AG09319 (cell line): ENCODE measurements around the gene SEPTIN14.
"Not testable (repeated sequence)": the region's sequence is repeated elsewhere in the genome, so short reads cannot be mapped to it uniquely, and the experiment has no call there.

ENCODE experiments used
- DNase-seq: peaks from one replicate; pipeline ENCODE4 v3.0.0-alpha.2; 2010; ENCODE audit warnings: low read depth; ENCODE audit errors: extremely low read depth
- TF ChIP-seq, protein P1 (sequence below): IDR thresholded peaks from 2 replicates; pipeline ENCODE4 v1.5.1; 2011; ENCODE audit warnings: low read depth, mild to moderate bottlenecking, inconsistent platforms, low read length, moderate library complexity

The SEPTIN14 gene

DNA sequence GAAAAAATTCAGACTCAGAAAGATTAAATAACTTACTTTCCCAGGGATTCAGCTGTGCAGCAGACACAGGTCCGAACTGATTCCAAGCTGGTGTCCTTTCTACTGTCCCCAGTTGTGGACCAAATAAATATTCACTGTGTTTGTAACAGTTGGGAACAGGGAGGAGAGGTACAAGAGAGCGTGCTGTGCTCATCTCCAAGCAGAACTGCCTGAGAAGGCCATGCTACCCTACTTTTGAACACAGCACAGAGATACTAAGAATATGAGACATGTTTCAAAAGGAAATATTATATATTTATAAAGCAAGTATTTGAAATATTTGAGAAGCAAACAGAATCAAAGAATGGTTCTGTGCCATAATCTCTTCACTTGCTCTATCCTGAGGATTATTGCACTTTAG is at the start of gene SEPTIN14:
SEPTIN14 (minus strand) TSS at position 101 of the 400 bp plus-strand sequence. CDS start 756 bp downstream, outside the sequence.
- not testable (repeated sequence) for DNase-seq

DNA sequence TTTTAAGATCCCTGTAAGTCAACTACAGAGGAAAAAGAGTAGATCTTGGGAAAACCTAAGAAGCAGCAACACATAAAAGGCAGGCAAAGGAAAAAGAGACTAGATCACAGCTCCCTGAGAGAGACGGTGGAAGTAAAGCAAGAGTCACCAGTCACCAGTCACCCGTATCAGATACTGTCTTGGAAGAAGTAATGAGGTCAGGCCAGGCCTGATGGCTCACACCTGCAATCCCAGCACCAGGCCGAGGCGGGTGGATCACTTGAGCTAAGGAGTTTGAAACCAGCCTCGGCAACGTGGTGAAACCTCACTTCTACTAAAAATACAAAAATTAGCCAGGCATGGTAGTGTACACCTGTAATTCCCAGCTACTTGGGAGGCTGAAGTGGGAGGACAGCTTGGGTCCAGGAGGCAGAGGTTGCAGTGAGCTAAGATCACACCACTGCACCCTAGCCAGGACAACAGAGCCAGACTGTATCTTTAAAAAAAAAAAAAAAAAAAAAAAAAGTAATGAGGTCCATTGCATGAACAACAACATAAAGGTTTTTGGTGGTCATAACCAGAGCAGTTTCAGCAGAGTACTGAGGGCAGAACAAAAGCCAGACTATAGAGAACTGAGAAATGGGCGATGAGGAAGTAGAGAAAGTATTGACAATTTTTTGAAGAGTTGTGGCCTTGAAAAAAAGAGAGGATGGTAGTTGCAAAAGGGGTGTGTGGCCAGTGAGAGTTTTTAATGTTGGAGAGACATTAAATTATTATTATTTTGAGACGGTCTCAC is 41.6 kb upstream of the SEPTIN14 start:
- DNase-seq: no peak
- TF ChIP-seq, protein P1, sequence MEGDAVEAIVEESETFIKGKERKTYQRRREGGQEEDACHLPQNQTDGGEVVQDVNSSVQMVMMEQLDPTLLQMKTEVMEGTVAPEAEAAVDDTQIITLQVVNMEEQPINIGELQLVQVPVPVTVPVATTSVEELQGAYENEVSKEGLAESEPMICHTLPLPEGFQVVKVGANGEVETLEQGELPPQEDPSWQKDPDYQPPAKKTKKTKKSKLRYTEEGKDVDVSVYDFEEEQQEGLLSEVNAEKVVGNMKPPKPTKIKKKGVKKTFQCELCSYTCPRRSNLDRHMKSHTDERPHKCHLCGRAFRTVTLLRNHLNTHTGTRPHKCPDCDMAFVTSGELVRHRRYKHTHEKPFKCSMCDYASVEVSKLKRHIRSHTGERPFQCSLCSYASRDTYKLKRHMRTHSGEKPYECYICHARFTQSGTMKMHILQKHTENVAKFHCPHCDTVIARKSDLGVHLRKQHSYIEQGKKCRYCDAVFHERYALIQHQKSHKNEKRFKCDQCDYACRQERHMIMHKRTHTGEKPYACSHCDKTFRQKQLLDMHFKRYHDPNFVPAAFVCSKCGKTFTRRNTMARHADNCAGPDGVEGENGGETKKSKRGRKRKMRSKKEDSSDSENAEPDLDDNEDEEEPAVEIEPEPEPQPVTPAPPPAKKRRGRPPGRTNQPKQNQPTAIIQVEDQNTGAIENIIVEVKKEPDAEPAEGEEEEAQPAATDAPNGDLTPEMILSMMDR: no peak

DNA sequence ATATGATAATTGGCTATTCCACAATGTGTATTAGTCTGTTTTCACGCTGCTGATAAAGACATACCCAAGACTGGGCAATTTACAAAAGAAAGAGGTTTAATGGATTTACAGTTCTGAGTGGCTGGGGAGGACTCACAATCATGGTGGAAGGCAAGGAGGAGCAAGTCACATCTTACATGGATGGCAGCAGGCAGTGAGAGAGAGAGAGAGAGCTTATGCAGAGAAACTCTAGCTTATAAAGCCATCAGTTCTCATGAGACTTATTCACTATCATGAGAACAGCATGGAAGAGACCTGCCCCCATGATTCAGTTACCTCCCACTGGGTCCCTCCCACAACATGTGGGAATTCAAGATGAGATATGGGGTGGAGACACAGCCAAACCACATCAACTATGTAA is 38.5 kb upstream of the SEPTIN14 start:
- DNase-seq: not testable (repeated sequence)

DNA sequence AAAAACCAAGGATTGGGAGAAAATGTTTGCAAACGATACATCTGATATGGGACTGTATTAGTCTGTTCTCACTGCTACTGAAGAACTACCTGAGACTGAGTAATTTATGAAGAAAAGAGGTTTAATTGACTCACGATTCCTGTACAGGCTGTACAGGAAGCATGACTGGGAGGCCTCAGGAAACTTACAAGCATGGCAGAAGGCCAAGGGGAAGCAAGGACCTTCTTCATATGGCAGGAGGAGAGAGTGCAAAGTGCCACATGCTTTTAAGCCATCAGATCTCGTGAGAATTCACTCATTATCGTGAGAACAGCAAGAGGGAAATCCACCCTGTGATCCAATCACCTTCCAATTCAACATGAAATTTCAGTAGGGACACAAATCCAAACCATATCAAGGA is 35.7 kb upstream of the SEPTIN14 start:
- DNase-seq: no peak
- TF ChIP-seq, protein P1: no peak

DNA sequence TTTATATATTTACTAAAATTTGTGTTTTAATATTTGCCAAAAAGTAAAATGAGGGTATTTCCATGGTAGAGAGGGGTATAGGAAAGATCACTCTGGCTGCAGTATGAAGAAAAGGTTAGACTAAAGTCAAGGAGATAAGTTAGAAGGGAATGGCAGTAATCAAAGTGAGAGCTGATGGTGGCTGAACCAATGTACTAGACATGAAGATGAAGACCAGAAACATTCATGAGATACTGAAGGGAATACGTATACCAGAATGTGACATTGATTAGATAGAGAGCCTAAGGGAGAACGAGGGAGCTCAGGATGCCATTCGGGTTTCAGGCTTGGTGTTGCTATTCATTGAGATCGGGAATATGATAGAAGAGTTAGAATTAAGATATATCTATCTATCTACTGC is 32.5 kb upstream of the SEPTIN14 start:
- TF ChIP-seq, protein P1: no peak
- DNase-seq: no peak

DNA sequence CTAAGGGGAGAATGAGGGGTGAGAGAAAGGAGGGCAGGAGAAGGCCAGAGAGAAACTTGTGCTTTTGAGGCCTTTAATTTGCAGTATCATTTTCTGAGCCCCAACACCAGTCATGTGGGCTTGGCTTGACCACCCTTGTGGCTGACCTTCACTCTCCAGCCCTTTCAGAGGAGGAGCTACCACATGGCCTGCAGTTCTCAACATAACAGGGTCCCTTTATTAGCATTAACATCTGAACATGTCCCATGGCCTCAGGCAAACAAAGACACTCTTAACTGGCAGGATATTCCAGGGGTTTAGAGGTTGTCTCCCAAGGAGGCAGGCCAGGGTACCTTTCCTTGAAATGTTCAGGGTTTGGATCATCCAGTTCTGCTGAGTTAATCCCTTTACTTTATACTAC is 31.4 kb upstream of the SEPTIN14 start:
- TF ChIP-seq, protein P1: no peak

DNA sequence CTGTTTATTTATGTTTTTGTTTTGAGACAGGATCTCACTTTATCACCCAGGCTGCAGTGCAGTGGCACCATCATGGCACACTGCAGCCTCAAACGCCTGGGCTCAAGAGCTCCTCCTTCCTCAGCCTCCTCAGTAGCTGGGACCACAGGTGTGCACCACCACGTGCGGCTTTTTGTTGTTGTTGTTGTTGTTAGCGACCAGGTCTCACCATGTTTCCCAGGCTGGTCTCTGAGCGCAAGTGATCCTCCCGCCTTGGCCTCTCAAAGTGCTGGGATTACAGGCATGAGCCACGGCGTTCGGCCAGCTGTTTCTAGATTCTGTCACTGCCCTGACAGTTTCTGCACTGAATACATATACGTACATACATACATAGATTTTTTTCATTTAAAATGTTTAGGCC is 25.8 kb upstream of the SEPTIN14 start:
- not testable (repeated sequence) for DNase-seq

More for the DNA sequence above, 31.4 kb upstream of the SEPTIN14 start:
- DNase-seq: no peak

DNA sequence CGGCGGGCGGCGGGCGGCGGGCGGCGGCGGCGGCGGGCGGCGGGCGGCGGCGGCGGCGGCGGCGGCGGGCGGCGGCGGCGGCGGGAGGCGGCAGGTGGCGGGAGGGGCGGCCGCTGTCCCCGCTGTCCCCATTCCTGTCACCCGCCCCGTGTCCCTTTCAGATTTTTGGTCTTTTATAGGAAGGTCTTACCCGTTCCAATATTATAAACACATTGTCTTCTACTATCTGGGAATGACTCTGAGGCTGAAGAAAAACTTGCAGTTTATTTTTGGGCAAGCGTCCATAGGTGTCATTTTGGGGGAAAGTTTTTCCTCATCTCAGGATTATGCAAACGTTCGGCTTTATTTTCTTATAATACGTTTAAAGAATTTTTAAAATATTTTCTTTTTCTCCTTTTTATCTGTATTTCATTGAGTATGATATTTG is 25.3 kb upstream of the SEPTIN14 start:
- TF ChIP-seq, protein P1: no peak

DNA sequence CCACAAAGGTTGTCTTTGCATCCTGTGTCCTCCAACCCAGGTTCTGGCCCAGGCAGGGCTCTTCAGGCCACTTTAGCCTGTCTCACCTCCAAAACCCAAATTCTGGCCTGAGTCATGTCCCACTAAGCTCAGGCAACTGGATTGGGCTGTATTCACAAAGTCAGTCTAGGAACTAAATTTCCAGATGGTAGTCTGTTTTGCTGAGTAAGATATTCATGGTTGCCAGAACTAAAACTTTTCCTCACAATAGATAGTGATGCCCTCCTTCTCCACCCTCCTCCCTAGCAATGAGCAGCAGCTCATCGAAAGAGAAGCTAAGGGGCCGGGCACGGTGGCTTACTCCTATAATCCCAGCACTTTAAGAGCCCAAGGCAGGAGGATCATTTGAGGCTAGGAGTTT is 21.8 kb upstream of the SEPTIN14 start:
- TF ChIP-seq, protein P1: no peak
- DNase-seq: no peak

More for the DNA sequence above, 25.3 kb upstream of the SEPTIN14 start:
- no peak for DNase-seq
